ENCODE data around the gene UGT1A8. TPM values are rescaled to one million over a fixed set of nuclear protein-coding genes. Genes with fewer than 3 reads are reported as not detected.

UGT1A8 gene
- total and polyA plus RNA-seq, 12 donors: 0.05 TPM; not detected in 11

DNA sequence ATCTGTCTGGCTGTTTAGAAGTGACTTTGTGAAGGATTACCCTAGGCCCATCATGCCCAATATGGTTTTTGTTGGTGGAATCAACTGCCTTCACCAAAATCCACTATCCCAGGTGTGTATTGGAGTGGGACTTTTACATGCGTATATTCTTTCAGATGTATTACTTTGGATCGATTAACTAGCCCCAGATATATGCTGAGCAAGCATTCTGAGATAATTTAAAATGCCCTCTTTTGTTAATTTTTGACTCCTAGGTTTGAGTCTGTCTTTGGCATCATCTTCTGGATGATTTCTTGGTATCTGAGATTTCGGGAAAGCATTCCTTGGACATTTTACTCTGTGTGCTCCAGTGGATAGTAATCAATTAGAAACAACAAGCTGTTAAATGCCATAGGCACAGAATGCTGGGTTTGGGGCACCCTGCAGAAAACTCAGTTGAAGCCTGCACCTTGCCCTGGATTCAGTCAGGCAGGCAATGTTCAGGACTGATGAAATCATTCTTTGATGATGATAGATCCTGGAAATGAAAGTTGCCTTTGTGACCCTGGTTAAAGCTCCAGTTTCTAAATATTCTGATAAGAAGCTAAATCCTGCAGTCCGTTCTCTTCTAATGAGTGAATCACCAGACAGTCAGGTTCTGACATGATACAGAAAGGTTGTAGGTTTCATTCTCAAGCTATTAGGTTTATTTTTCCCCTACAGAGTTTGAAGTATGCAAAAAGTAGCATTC lies 143.8 kb downstream of the UGT1A8 start:
- intact Hi-C loops (cut with DNase I): no loop called here
- Histone ChIP-seq H3K36me3 (replicated peaks in 1 of 2) (no peaks in the 10 kb centered on the region), H3K4me3 (no peak overlapping the region), H3K9me3 (replicated peaks in 1 of 3) (no peaks in the 10 kb centered on the region), H3K27me3 (peaks cover 7% of the 10 kb centered on the region), H3K4me1 (replicated peaks in 1 of 2) (no peaks in the 10 kb centered on the region), H3K27ac (no peak overlapping the region)
- no peak for TF ChIP-seq POLR2A (IDR thresholded peaks at IDR 0.05)
- TF ChIP-seq, protein P1, sequence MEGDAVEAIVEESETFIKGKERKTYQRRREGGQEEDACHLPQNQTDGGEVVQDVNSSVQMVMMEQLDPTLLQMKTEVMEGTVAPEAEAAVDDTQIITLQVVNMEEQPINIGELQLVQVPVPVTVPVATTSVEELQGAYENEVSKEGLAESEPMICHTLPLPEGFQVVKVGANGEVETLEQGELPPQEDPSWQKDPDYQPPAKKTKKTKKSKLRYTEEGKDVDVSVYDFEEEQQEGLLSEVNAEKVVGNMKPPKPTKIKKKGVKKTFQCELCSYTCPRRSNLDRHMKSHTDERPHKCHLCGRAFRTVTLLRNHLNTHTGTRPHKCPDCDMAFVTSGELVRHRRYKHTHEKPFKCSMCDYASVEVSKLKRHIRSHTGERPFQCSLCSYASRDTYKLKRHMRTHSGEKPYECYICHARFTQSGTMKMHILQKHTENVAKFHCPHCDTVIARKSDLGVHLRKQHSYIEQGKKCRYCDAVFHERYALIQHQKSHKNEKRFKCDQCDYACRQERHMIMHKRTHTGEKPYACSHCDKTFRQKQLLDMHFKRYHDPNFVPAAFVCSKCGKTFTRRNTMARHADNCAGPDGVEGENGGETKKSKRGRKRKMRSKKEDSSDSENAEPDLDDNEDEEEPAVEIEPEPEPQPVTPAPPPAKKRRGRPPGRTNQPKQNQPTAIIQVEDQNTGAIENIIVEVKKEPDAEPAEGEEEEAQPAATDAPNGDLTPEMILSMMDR (IDR thresholded peaks at IDR 0.05): no peak
- 58 to 75% (median 70%) methylated on average over 4 of the region's 4 CpGs for WGBS, 4 donors
- DNase-seq: no peak

DNA sequence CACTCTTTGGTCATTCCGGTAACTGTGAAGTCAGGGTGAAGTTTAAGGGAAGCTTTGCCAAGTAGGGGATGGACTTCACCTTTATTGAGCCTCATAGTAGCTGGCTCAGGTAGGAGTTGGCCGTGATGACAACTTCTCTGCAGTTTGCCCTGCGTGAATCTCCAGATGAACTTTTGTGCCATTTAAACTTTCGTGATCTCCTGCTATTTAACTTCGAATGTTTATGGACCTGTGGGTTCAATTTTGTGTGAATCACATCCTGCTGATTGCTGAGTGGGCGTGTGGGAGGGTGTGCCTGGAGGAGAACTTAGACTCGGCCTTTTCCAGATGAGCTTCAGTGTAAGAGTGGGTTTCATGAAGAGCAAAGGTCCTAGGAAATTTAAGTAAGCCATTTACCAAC lies 146.8 kb downstream of the UGT1A8 start:
- Histone ChIP-seq H3K9me3 (replicated peaks in 1 of 3) (no peaks in the 10 kb centered on the region), H3K4me1 (replicated peaks in 1 of 2) (no peaks in the 10 kb centered on the region), H3K27me3 (peaks cover 7% of the 10 kb centered on the region), H3K36me3 (replicated peaks in 1 of 2) (no peaks in the 10 kb centered on the region), H3K4me3 (no peak overlapping the region), H3K27ac (no peak overlapping the region)
- 68 to 89% (median 71%) methylated on average over 7 of the region's 7 CpGs for WGBS, 4 donors
- no peak for DNase-seq
- TF ChIP-seq, protein P1 (IDR thresholded peaks at IDR 0.05): no peak
- TF ChIP-seq POLR2A (IDR thresholded peaks at IDR 0.05): no peak
- intact Hi-C loops (cut with DNase I): no loop called here

DNA sequence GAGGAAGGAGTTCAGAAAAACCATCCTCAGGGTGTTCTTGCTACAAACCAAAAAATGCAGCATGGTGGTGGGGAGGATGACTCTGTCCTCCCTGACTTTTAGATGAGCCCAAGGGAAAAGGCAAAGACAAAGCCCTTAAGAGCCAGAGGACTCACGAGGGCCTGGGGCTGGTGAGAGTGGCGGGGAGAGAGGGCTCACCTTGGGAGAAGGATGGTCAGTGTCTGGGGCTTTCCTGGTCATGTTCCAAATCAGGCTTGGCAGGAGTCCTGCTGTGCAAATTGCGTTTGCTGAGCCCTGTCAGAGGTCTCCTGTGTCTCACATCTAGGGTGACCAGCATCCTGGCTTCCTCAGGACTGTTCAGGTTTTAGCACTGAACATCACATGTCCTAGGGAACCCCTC lies 147.3 kb downstream of the UGT1A8 start:
- Histone ChIP-seq H3K27me3 (peaks cover 7% of the 10 kb centered on the region), H3K9me3 (replicated peaks in 1 of 3) (no peaks in the 10 kb centered on the region), H3K4me3 (no peak overlapping the region), H3K36me3 (replicated peaks in 1 of 2) (no peaks in the 10 kb centered on the region), H3K27ac (no peak overlapping the region), H3K4me1 (replicated peaks in 1 of 2) (no peaks in the 10 kb centered on the region)
- WGBS, 4 donors: 38 to 59% (median 53%) methylated on average over 3 of the region's 3 CpGs
- TF ChIP-seq POLR2A (IDR thresholded peaks at IDR 0.05): no peak
- TF ChIP-seq, protein P1 (IDR thresholded peaks at IDR 0.05): no peak
- DNase-seq: no peak
- intact Hi-C loops (cut with DNase I): no loop called here

DNA sequence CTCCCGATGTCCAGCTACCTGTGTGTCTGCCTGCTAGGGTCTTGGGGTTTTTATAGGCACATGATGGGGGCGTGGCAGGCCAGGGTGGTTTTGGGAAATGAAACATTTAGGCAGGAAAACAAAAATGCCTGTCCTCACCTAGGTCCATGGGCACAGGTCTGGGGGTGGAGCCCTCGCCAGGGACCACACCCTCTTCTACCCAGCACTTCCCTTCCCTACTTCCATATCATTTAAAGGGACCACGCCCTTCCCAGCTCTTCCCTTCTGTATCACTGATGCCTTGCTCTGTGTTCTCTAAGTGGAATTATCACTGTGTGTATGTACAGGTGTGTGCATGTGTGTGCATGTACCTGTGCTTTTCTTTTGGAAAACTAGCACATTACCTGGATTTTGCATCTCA lies 149.0 kb downstream of the UGT1A8 start:
- WGBS, 4 donors: 68 to 75% (median 72%) methylated on average over 4 of the region's 4 CpGs
- Histone ChIP-seq H3K9me3 (replicated peaks in 1 of 3) (no peaks in the 10 kb centered on the region), H3K27ac (no peak overlapping the region), H3K4me3 (no peak overlapping the region), H3K27me3 (peaks cover 7% of the 10 kb centered on the region), H3K36me3 (replicated peaks in 1 of 2) (no peaks in the 10 kb centered on the region), H3K4me1 (replicated peaks in 1 of 2) (no peaks in the 10 kb centered on the region)
- no peak for DNase-seq
- TF ChIP-seq, protein P1 (IDR thresholded peaks at IDR 0.05): no peak
- no peak for TF ChIP-seq POLR2A (IDR thresholded peaks at IDR 0.05)
- intact Hi-C loops (cut with DNase I): no loop called here

All from adrenal gland (tissue), 12 donors.